HPDE6-E6E7 (cell line): ENCODE data around the gene EEPD1.
"Not testable (repeated sequence)": the region's sequence is repeated elsewhere in the genome, so short reads cannot be mapped to it uniquely, and the experiment has no call there.

Experiments
- DNase-seq: peaks from one replicate; pipeline ENCODE4 v3.0.0; 2011; ENCODE audit warnings: missing footprints; ENCODE audit errors: extremely low spot score

Gene EEPD1

DNA sequence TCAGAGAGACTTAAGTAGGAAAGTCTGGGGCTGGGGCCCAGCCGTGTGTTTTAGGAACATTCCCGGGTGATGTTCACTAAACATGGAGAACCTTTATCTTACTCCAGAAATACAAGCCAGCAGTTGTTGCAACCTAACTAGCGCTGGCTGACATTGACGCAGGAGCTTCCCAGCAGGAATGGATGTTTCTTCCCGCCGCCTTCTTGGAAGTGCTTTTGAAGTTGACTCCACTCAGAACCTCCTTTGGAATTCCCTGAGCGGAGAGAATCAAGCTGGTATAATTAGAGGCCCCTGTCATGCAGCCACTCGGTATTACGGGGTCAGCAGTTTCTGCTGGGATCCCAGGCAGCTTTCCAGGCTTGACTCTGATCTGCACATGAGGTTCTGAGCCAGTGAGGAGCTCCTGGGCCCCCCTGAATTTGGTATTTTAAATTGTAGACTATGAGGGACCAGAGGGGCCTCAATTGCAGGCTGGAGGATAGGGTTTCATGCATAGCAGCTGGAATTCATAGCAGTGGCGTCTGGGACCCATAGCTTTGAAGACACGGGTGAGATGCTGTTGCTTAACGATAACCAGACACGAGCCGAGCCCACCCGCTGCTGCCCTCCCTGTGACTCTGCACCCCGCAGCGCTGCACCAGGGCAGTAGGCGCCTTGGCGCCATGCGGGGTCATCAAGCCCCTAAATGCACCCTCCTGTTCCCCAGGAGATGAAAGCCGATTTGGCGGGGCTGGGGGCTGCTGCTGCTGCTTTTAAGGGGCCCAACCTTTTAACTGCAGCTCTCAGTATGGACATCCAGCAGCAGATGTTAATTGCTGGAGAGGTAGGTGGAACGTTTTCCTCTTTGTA, 61.8 kb downstream of the EEPD1 start:
- DNase-seq: no peak

DNA sequence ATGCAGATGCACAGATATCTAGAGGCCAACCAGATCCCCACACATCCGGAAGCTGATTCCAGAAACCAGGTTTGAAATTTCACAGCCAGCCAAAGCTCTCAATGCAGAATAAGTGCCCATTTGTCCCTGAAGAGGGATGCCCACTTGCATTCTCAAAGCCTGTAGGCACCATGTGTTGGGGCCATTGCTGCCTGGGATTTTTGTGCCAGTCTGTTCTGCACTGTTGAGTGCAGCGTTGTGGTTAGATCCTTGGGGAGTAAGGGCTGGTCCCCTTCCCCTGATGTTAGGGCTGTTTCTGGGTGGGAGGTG, 62.4 kb downstream of the EEPD1 start:
- no peak for DNase-seq

DNA sequence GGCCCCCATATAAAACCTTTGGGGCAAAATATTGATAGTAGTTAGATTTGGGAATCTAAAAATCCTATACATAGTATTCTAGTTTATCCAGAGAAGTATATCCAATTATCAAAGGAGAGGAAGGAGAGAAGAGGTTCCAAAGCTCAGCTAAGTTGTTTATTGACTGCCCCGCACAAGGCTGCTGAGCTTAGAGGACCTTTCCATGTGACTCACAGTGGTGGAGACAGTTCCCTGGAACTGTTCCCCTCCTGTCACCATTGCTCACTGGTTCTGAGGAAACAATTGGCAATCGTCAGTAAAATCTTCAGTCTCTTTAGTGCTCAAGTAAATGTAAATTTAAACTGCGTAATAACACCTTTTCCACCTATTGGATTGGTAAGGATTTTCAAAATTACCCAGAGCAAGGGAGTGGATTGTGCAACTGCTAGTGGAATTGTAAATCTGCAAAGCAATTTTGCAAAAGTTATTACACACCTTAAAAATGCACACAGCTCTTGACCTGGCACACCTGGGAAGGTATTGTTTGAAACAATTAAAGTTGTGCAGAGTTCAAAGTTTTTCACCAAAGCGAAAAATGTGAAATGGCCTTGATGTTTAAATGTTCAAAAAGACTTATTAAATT, 63.1 kb downstream of the EEPD1 start:
- no peak for DNase-seq

DNA sequence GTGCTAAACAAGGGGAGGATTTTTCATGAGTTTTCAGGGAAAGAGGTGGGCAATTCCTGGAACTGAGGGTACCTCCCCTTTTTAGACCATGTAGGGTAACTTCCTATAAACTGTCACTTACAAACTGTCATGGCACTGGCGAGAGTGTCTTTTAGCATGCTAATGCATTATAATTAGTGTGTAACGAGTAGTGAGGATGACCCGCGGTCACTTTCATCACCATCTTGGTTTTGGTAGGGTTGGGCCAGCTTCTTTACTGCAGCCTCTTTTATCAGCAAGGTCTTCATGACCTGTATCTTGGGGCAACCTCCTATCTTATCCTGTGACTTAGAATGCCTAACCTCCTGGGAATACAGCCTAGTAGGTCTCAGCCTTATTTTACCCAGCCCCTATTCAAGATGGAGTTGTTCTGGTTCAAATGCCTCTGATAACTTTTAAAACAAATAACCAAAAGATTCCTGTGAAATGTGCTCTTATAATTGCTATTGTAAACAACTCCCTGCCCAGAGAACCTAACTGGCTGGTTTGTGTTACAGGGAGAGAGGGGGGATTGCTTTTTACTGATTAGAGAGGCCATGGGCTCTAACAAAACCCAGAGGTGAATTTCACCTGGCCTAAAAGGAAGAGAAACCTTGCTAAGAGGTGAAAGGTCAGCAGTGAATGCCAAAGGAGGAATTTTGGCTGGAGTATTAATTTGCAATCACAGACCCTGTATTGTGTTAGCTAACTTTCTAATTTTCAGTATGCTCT, 64.3 kb downstream of the EEPD1 start:
- DNase-seq: no peak

DNA sequence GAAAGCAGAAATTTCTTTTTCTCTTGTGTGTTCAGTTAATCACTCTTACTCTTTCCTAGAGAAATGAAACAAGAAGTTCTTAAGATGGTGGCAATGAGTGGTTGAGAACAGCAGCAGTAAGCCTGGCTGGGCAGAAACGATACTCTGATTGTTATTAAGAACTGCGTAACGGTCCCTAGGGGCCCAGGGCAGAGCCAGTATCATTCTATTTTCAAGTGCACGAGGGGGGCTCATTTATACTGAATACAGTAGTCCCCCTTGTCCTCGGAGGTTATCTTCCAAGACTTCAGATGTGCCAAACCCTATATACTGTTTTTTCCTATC, 64.9 kb downstream of the EEPD1 start:
- no peak for DNase-seq

DNA sequence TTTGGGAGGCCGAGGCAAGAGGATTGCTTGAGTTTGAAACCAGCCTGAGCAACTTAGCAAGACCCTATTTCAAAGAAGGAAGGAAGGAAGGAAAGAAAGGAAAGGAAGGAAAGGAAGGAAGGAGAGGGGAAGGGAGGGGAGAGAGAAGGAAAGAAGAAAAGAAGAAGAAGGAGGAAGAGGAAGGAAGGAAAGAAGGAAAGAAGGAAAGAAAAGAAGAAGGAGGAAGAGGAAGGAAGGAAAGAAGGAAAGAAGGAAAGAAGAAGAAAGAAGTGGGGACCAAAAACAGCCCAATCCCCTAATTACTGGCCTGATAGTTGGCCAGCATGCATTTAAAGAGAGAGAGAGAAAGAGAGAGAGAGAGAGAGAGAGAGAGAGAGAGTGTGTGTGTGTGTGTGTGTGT, 66.4 kb downstream of the EEPD1 start:
- no peak for DNase-seq

DNA sequence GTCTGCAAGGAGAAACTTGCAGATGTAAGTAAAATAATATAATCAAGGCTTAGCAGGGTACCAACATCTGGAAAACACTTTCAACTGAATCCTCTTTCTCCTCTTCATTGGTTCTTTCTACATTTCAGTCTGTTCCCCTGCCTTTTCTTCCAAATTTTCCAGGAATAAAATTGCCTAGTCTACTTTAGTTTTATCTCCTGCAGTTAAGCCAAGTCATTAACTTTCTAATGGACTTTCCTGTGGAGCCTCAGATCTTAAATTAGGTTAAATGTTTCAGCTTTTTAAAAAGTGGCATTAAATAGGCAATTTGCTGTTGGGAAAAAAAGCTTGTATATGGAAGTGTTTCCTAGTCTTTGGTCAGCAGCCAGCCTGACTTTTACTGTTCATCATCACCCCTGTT, 70.8 kb downstream of the EEPD1 start:
- no peak for DNase-seq

DNA sequence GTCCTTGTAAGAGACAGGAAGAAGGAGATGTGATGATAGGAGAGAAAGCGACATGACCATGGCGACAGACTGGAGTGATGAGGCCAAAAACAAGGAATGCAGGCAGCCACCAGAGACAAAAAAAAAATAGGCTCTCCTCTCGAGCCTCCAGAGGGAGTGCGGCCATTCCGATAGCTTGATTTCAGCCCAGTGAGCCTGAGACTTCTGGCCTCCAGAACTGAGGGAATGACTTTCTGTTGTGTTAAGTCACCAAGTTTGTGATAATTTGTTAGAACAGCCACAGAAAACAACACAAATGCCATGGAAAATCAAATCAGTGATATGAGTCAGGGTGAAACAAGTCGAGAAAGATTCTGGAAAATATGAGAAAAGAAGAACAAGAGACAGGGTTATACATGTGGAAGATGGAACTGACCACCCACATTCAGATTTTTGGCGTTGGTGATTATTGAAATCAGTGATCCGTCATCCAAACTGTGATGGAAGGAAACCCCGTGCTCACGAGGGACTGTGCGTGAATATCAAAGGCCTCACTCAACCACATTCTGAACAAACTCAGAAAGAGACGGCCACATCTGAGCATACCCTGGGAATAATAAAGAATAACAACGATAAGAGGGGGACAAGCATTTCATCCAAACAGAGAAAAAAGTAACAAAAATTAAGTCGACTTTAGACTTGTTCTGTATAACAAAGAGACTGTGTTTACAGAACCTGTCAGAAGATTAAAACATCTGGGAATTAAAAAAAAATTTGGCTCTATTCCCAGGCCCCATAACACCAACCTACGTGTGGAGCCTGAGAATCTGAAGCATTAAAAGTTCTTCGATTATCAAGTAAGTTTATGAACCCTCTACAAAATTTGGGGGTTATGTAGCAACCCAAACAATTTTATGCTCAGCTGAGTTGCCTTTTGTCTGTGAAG, 72.1 kb downstream of the EEPD1 start:
- DNase-seq: no peak

DNA sequence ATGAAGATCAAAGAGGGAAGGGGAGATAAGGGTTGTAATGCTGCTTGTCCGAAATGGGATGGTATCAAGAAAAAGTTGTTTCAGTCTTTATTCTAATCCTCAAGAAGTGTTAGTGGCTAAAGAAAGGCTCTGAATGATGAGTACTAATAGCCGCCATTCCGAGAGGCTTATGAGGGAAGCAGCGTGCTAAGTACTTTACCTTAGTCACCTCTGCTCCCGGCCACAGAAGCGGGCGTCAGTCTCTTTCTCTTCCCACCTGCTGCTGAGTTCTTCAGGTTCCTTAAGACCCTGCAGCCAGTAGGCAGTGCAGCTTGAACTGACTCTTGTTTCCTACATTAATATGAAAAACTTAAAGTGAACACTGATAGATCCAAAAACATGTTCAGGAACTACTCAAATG, 73.1 kb downstream of the EEPD1 start:
- no peak for DNase-seq

DNA sequence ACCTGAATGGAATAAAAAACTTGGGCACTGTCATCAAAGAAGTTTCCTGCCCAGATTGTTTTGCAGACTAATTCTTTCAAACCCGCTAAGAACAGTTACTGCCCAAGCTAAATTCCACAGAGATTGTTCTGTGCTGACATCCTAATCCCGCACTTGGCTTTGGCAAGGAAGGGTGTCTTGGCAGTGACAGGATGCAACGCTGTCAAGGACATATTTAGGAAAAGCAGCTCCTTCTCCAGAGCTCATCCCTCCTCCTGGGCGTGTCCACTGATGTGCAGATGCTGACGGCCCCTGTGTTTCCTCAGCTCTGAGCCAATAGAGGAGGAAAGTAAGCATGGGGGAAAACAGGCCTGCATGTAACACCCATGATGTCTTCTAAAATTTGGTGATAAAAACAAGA, 74.2 kb downstream of the EEPD1 start:
- DNase-seq: no peak

DNA sequence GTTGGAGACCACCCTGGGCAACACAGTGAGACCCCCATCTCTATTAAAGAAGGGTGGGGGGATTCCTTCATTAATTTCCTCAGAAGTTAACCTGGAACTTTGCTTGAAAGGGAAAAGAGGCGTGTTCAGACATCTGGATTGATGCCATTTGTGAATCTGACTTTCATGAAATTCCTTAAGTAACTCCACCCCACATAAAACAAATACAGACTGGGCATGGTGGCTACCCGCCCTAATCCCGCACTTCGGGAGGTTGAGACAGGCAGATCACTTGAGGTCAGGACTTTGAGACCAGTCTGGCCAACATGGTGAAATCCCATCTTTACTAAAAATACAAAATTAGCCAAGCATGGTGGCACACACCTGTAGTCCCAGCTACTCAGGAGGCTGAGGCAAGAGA, 75.0 kb downstream of the EEPD1 start:
- no peak for DNase-seq

DNA sequence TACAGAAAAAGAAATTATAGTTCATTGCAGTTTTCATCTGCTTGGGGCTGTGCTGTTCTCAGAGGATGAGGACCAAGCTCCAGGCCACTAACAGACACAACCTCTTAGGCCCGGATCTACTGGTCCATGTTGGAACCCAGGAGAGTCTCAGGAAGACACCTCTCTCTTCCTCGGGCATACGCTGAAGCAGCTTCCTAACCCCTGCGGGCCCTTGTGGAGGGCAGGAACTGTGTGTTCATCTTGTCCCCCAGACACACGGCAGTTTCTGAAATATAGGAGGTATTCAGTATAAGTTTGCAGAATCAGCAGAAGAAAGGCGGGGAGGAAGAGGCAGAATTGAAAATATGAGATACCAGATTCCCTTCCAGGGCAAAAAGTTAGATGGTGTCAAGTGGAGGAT, 78.4 kb downstream of the EEPD1 start:
- no peak for DNase-seq

DNA sequence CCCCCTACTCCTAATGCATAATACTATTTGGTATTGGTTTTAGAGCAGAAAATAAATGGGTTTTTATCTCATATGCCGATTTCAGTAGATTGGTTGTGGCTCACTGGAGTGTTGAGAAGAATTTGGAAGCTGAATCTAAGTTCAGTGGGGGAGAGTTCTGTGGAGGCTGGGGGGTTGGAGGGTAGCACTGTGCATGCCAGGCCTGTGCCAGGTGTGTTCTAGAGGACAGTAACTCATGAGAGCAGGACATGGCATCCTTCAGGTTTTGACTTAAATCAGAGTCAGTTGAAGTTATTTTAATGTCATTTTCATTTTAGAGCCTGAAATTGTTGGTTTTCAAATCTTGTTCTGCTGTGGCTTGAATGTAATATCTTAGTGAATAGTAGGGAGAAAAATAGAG, 79.5 kb downstream of the EEPD1 start:
- no peak for DNase-seq

DNA sequence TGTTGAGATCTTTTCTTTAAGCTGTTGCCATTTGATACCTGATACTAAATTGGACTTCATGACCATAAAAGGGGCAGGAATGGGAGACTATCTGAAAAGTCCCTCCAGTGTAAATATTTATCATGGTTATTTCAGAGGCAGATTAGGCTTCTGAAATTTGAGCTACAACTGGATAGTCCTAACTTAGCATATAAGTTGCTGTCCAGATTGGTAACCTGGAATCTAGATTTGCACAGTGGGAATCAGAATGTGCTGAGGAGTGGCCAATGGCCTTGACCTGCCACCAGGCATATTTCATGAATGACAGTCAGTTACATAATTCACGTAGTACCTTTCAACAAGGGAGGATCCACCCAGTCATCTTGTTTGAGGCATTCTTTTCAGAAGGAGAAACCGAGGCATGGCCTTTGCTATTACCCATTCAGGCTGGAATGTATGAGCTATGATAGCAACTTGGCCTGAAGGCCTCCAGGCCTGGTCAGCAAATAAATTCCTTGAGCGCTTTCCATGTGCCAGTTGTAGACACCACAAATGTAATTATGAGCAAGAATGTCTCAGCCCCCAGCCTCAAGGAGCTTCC, 80.0 kb downstream of the EEPD1 start:
- no peak for DNase-seq

DNA sequence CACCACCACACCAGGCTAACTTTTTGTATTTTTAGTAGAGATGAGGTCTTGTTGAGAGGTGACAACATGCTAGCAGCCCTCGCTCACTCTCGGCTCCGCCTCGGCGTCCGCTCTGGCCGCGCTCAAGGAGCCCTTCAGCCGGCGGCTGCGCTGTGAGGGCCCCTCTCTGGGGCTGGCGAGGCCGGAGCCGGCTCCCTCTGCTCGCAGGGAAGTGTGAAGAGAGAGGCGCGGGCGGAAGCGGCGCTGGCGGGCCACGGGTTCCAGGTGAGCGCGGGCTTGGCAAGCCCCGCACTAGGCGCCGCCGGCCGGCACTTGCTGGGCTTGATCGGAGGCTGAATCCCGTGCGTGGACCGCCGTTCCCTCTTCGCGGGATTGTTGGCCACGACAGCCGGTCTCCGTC, 83.0 kb downstream of the EEPD1 start:
- DNase-seq: no peak

DNA sequence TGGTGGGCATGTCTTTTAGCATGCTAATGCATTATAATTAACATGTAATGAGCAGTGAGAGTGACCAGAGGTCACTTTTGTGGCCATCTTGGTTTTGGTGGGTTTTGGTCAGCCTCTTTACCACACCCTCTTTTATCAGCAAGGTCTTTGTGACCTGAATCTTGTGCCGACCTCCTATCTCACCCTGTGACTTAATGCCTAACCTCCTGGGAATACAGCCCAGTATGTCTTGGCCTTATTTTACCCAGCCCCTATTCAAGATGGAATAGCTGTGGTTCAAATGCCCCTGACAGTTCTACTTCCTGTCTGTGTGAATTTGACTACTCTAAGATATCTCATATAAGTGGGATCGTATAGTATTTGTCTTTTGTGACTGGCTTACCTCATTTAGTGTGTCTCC, 85.1 kb downstream of the EEPD1 start:
- no peak for DNase-seq

DNA sequence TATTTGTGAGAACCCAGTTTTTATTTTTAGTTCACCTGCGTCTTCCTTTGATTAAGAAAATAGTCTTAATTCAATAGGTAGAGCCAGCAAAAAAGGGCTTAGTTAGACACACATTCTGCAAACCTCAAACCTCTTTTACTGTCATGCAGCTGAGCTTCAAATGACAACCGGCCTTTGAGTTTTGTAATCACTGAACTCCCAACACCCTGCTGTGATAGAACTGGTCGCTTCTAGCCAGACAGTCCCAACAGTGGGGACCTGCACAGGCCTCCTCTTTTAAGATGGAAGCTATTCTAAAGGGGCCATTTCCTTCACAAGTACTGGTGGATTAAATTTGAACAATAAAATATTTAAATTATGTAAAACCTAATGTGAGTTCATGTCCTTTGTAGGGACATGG, 90.3 kb downstream of the EEPD1 start:
- not testable (repeated sequence) for DNase-seq

DNA sequence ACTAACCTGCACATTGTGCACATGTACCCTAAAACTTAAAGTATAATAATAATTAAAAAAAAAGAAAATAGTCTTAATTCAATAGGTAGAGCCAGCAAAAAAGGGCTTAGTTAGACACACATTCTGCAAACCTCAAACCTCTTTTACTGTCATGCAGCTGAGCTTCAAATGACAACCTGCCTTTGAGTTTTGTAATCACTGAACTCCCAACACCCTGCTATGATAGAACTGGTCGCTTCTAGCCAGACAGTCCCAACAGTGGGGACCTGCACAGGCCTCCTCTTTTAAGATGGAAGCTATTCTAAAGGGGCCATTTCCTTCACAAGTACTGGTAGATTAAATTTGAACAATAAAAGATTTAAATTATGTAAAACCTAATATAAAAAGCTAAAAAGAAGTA, 90.9 kb downstream of the EEPD1 start:
- DNase-seq: not testable (repeated sequence)

DNA sequence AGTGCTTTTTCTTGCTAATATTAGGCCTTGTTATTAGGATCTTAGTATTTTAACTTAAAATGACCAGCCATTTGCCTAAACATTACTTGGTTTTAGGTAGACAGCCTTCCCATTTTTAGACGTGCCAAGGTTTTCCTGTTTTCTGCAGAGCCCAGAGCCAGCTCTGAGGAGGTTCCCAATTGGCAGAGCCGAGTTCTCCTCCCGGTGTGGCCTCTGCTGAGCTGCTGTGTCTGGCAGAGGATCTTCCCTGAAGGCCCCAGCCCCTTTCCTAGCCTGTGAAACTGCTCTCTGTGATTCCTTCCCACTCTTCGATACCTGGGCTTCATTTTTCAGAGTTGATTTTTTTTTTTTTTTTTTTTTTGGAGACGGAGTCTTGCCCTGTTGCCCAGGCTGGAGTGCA, 91.4 kb downstream of the EEPD1 start:
- DNase-seq: no peak

DNA sequence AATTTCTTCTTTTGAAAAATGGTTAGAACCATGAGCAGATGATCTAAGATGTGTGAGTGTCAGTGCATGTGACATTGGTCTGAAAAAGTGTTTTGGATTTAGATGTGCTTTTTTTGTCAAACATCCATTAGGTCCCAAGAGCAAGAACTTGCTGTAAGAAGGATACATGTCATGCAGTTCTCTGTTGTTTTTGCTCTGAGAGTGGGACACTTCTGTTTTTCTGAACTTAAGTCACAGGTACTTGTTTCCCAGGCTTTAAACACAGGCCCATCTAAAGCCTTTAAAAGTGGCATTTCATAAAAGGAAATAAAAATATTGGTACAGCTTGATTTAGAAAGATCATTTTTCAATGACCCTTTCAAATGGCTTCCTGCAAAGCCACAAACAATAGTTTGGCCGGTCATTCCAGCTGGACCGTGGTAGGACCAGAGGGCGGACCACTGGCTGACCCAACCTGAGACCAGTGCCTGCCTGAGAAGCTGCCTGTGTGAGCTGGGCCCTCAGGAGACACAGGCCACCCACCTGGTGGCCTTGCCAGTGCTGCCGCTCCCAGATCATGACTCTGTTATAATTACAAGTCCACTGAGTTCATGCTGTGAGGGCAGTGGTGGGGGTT, 92.7 kb downstream of the EEPD1 start:
- no peak for DNase-seq

DNA sequence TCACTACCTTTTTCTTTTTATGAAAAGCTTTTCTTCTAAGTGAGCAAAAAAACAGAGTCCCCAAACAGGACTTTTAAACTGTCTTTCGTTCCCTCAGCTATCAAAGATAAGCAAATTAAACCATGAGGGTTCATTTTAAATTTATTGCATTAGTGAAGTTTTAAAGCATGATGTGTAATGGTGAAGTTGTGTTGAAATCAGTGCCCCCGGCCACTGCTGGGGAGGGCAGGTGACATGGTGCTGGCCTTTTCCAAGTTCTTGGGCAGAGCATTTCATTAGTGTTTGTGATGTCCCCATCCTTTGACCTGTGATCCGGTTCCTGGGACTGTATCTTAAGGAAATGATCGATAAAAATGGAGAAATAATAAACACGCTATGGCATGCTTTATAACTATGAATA, 96.0 kb downstream of the EEPD1 start:
- no peak for DNase-seq
